GM19193 (cell line): ENCODE measurements around the gene SHANK2.

ENCODE experiments used
- POLR2A ChIP-seq: IDR thresholded peaks from 4 replicates; pipeline ENCODE4 v1.6.1; 2011; ENCODE audit not compliant: insufficient read depth, insufficient read length; ENCODE audit errors: extremely low read depth

SHANK2 gene

DNA sequence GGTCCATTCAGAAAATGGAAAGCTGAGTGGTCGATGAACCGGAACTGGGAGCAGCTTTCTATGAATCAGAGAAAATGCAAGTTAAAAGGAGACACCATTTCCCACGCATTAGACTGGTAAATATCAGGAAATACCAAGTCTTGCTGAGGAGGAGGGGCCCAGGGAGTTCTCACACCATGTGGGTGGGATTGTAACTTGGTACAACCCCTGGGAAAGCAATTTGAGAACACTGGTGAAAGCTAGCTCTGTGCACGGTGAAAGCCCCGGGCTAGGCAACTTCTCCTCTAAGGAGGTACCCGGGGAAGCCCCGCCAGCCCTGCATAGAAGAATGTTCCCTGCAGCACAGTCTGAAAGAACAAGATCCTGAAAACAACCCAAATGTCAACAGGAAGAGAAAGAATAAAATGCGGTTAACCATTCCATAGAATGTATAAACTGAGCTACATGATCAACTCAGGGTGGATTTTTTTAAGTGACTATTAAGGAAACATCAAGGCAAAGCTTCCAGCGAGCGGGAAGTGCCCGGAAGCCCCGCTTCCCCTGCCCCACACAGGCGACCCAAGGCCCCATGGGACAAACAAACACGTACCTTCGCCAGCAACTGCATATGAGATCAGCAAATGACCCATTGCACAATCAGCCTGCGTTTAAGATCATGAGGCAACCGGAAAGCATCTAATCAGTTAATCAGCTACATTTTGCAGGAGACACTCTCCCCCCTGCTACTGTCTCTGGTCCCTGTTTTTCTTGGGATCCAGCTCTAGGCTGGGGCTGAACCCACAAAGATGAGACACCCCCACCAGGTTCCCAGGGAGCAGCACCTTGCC, 11.3 kb downstream of the SHANK2 start:
- no peak for TF ChIP-seq POLR2A

DNA sequence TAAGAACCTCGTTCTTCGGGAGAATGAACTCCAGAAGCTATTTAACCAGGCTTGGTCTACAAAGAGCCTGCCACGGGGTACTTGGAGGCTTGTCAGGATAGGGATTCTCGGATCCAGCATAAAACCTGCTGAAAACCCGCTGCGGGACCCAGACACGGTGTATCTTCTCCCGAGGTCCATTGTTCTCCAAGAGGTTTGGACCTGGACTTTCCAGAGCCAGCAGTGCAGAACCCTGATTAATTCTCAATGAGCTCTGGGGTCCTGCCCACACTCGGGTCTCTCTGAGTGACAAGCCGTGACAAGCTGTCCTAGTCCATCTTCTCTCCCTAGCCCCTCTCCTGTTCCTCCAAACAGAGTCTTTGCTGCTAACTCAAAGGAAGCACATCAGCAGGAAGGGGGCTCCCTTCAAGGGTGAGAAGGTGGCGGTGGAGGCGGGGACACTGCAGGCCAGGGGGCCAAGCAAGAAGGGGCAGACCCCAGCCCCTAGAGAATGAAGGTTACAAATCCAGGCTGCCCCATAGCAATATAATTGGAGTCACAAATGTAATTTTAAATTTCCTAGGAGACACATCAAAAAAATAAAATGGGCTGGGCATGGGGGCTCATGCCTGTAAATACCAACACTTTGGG, 12.2 kb downstream of the SHANK2 start:
- TF ChIP-seq POLR2A = no peak

DNA sequence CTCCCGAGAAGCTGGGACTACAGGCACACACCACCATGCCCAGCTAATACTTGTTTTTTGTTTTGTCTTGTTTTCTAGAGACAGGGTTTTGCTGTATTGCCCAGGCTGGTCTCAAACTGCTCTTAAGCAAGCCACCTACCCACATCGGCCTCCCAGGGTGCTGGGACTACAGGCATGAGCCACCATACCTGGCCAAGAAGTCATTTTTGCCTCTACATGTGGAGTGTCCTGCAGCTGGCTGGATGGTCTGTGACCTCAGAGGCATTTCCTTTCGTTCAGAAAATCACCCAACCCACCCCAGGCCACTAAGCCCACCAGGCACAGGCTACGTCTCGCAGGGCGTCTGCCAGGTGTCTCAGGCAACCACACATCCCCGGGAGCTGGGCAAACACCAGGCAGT, 12.8 kb downstream of the SHANK2 start:
- no peak for TF ChIP-seq POLR2A

DNA sequence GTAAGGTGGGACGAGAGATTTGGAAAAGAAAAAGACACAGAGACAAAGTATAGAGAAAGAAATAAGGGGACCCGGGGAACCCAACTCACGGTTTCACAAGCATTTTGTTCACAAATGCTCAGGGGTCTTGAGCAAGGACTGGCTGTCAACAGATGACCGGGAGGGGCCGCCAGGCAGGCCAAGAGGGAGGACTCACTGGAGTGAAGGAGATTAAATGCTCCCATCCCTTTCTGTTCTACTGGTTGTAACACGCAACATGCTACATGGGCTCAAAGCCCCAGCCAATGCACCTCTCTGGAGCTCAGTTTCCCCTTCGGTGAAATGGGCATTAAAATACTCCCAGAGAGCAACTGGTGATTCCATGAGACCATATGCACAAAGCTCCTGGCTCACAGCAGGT, 13.4 kb downstream of the SHANK2 start:
- no peak for TF ChIP-seq POLR2A

DNA sequence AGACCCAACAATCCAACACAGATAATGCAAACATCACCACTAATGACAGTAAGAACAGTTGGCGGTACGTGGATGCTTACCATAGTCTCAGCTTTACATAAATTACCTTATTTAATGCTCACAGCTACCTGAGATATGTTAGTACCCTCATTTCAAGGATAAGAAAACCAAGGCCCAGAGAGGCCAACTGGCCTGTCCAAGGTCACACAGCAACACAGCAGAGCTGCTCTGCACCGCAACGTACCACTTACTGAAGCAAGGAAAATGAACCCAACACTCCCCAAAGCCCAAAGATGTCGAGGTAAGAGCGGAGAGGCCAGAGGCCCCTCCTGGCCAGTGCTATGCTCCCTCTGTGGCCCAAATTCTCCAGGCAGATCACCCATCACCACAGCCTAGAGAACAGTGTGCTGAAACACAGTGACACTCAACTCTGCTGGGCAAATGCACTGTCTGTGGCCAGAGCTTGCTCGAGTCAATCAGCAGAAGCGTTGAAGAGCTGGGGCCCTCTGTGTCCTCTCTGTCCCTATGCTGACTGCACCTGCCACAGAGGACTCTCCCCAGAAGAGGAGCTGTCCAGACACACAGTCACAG, 14.0 kb downstream of the SHANK2 start:
- TF ChIP-seq POLR2A = no peak

DNA sequence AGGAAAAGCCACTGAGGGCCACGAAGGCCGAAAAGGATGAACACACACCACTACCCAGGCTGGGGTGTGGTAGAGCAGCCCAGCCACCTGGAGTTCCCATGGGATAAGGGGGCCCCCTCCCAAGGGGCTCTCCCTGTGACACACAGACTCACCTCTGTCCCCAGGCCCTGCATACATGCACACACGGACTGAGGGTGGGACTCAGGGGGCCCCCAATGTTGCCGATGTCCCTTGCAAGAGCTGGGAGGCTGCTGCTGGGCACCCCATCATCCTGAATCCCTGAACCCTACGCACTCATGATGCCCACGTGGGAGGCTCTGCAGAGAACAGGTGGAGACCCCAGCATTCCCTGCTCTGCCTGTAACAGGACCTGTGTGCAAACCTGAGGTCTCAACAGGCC, 14.5 kb downstream of the SHANK2 start:
- TF ChIP-seq POLR2A = no peak

DNA sequence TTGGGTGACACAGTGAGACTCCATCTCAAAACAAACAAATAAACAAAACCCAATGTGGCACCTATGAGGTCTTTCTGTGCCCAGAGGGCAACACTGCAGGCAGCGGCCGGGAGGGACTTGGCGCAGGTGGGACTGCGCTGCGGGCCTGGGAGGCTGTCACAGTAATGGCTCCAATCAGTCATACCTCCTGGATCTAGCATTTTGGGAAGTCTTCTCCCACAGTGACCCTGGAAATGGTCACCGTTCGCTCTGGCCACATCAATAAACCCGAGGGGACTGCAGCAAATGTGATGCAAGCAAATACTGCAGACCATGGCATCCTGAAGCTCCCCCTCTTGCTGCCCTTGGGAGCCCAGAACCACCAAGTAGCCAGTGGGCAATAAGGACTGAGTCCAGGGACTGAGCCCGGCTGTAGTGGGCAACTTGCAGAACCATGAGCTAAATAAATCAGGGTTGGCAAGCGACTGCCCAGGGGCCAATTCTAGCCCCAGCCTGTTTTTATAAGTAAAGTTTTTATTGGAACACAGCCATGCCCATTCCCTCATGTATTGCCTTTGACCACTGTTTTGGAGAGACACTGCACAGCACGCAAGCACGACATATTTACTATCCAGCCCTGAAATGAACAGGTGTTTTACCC, 15.4 kb downstream of the SHANK2 start:
- no peak for TF ChIP-seq POLR2A

DNA sequence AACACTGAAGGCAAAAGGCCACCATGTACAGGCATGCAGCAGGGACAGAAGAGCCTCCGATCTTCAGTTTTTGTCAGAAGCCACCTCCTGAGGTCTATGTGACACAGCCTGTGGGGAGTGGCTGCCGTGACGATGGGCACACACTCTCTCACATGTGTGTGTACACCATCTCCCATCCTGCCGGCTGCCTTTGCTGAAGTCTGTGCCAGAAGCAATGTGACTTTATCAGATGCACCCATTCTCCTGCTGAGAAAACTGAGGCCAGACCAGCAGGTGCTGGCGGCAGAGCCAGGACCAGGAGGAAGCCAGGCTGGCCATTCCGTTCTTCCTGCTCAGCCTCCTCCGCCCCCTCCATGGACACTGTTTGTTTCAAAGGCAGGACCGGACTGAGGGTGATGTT, 16.7 kb downstream of the SHANK2 start:
- no peak for TF ChIP-seq POLR2A

DNA sequence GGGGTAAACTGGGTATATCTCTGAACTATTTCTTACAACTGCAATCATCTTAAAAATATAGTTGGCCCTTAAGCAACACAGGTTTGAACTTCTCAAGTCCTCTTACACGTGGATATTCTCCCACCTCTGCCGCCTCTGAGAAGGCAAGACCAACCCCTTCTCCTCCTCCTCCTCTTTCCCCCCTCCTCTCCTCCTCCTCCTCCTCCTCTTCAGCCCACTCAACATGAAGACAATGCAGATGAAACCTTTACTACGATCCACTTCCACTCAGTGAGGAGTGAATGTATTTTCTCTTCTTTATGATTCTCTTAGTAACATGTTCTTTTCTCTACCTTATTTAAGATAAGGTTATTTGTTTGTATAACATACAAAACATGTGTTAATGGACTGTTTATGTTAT, 20.0 kb downstream of the SHANK2 start:
- no peak for TF ChIP-seq POLR2A

DNA sequence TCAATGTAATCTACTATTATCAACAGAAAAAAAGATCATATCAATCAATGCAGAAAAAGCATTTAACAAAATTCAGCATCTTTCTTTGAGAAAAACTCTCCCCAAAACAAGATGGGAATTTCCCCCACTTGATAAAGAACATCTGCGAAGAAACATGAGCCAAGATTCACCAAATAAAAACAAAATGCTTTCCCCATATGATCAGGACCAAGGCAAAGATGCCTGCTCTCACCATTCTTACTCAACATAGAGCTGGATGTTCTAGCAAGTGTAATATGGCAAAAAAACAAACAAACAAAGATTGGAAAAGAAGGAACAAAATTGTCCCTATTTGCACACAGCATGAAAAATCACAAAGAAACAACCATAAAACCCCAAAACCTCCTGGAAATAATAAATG, 23.4 kb downstream of the SHANK2 start:
- no peak for TF ChIP-seq POLR2A

DNA sequence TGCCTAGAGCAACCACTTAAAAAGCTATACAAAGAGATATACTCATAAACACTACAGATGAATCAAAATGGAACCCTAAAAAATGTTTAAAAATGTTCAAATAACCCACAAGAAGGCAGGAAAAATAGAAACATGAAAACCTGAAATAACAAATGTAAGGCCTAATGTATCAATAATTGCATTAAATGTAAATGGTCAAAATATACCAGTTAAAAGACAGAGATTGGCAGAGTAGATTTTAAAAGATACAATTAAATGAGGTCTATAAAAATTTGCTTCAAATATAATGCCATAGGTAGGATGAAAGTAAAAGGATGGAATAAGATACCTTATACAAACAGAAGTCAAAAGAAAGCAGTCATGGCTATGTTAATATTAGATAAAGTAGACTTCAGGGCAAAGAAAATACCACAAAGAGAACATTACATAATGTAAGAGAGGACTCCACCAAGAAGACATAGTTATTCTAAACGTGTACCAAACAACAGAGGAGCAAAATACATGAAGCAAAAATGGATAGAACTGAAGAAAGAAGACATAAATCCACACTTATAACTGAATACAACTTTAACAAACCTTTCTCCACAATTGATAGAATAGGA, 25.2 kb downstream of the SHANK2 start:
- TF ChIP-seq POLR2A = no peak

DNA sequence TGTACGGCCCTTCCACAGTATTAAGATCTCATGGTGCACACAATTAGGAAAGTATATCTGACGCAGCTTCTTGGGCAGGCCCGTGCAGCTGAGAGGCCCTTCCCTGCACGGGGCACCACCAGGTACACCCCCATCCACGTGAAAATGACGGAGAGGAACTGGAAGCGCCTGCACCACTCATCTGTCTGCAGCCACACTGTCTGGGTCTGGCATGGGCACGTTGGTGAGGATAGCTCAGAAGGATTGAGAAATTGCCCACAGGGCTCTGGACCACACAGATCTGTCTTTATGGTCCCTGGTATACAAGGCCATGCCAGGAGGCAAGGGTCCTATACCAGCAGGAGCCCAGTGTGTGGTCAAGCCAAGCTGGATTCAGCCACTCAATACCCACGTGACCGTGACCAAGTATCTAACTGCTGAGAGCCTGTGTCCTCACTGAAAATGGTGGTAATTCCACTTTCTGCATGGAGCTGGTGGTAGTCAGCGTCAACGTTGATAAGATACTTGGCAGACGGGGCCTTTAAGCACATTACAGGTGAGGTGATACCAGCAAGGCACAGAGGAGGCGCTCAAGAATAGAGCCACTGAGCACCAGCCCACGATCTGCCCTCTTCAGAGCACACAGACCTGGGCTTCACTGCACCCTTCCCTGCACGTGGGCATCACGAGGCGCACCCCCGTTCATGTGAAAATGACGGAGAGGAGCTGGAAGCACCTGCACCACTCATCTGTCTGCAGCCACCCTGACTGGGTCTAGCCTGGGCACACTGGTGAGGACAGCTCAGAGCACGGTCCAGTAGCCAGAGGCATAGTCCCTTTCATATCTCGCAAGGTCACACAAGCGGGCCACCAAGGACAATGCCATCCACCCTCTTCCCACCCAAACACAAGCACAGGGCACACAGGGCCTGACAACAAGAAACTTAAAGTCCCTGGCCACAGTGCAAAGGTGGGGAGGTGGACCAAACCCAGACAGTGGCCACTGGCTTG, 28.4 kb downstream of the SHANK2 start:
- no peak for TF ChIP-seq POLR2A

DNA sequence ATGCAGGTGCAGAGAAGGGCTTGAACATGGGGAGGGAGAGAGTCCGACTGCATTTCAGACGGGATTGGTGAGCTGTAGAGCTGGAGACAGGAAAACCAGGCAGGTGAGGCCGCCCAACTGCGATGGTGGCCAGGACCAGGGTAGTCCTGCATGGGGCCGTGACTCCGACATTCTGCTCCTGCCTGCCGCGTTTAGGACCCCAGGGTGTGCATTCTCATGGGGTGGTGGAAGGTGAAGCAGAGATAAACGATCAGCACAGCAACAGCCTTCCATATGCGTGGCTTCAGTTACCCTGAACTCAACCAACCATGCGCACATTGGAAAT, 29.3 kb downstream of the SHANK2 start:
- no peak for TF ChIP-seq POLR2A

DNA sequence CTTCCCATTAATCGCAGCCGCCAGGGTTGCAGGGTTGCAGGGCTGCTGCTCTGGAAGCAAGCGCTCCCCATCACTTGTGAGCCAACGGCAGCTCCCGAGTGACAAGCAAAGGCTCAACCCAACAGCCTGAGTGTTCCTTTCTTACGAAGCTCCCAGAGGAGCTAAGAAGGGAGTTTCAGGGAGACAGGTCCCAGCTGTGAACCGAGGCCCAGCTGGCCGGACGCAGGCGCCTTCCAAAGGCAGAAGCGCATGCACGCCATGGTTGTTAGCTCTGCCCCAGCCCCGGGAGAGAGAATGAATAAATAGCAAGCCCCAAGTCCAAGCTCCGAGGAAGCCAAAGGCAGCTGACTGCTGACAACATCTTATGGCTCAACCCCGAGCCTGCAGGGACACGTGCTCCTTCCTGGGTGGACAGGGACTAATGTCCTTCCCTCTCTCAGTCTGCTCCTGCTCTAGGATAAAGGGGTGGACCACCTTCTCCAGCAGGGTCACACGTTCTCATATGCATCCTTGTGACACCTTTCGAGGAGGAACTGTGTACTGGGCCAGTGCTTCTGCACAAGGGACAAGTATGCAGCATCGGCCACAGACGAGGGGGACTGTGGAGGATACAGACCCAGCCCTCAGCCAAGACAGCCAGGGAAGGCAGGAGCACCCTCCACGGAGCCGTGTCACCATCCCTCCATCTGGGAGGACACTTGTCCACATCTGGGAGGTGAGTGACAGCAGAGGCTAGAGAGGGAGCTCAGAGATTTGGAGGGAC, 29.9 kb downstream of the SHANK2 start:
- no peak for TF ChIP-seq POLR2A

DNA sequence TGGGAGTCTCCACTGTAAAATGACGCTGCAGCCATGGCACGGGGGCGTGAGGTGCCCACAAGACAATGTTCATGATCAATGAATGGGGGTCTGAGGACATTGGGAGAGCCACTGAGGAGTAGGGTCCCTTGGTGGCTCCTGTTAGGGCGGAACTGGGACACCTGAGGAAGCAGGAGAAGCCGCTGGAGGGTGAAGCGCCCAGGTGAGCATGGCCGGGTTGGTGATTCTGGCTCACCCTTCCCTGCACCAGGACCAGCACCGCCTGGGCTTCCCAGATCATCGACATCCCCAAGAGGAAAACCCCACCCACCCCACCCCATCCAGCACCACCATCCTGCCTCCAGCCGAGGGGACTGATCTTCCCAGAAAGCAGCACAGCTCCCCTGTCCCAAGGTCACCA, 30.6 kb downstream of the SHANK2 start:
- TF ChIP-seq POLR2A = no peak
